Smooth muscle cell (in vitro differentiated cells): ENCODE results near the gene MT1B. TPM values are rescaled to one million over a fixed set of nuclear protein-coding genes. Genes with fewer than 3 reads are reported as not detected.

ENCODE experiments used
- DNase-seq: peaks from one replicate; lab custom pipeline; 2025; ENCODE audit not compliant: unreplicated experiment; lab: John Stamatoyannopoulos, UW
- H2AFZ ChIP-seq: fragments of 200-600 bp; sonication (generic); 2 replicates; pipeline ENCODE4 v1.6.0; 2016; ENCODE audit warnings: antibody characterized with exemption, low read depth, mild to moderate bottlenecking
- H3F3A ChIP-seq: fragments of 200-600 bp; sonication (generic); 2 replicates; pipeline ENCODE4 v1.6.0; 2017; ENCODE audit warnings: antibody characterized with exemption, low read depth
- H3K27ac ChIP-seq: fragments of 200-600 bp; sonication (generic); 2 replicates; pipeline ENCODE4 v1.5.1; 2016; ENCODE audit warnings: low read depth, mild to moderate bottlenecking
- H3K27me3 ChIP-seq: fragments of 200-600 bp; sonication (generic); 2 replicates; pipeline ENCODE4 v1.6.1; 2016; ENCODE audit warnings: low read depth, mild to moderate bottlenecking
- H3K36me3 ChIP-seq: fragments of 200-600 bp; sonication (generic); 2 replicates; pipeline ENCODE4 v1.5.1; 2016; ENCODE audit warnings: low read depth
- H3K4me1 ChIP-seq: fragments of 200-600 bp; sonication (generic); 2 replicates; pipeline ENCODE4 v1.5.1; 2016; ENCODE audit warnings: low read depth
- H3K4me2 ChIP-seq: fragments of 200-600 bp; sonication (generic); 2 replicates; pipeline ENCODE4 v1.6.0; 2016; ENCODE audit warnings: mild to moderate bottlenecking
- H3K4me3 ChIP-seq: fragments of 200-600 bp; sonication (generic); 2 replicates; pipeline ENCODE4 v1.5.1; 2016; ENCODE audit warnings: mild to moderate bottlenecking
- H3K79me2 ChIP-seq: fragments of 200-600 bp; sonication (generic); 2 replicates; pipeline ENCODE4 v1.6.0; 2016; ENCODE audit warnings: low read depth, mild to moderate bottlenecking
- H3K9ac ChIP-seq: fragments of 200-600 bp; sonication (generic); 2 replicates; pipeline ENCODE4 v1.6.0; 2016; ENCODE audit warnings: low read depth
- H3K9me3 ChIP-seq: fragments of 200-600 bp; sonication (generic); replicated peaks from 2 replicates; pipeline ENCODE4 v1.5.1; 2016; ENCODE audit warnings: low read depth
- H4K20me1 ChIP-seq: fragments of 200-600 bp; sonication (generic); 2 replicates; pipeline ENCODE4 v1.6.0; 2016; ENCODE audit warnings: low read depth
- CTCF ChIP-seq: fragments of 200-600 bp; sonication (generic); IDR thresholded peaks from 2 replicates; pipeline ENCODE4 v1.5.1; 2017; ENCODE audit warnings: borderline replicate concordance, mild to moderate bottlenecking, antibody characterized with exemption; ENCODE audit not compliant: insufficient read depth, poor library complexity, severe bottlenecking
- WGBS: methylation state at CpG from one replicate; pipeline ENCODE4 v1.1.7; 2016; ENCODE audit warnings: low lambda C conversion rate; 5-methylcytosine and 5-hydroxymethylcytosine counted together
- polyA plus RNA-seq: library from polyadenylated mRNA; unstranded; fragments of >200 nt; fragmentation: Nextera tagmentation; extraction: Ambion mirVana; gene quantifications from 2 replicates; pipeline ENCODE4 v1.2.1, GENCODE V29; 2016
- total RNA-seq: library from RNA; depleted of rRNA; stranded (reverse); fragments of >200 nt; gene quantifications from 2 replicates; pipeline ENCODE4 v1.2.3, GENCODE V29; 2014

The MT1B gene
- total and polyA plus RNA-seq, 2 experiments from 2014 or later, result not detected

DNA sequence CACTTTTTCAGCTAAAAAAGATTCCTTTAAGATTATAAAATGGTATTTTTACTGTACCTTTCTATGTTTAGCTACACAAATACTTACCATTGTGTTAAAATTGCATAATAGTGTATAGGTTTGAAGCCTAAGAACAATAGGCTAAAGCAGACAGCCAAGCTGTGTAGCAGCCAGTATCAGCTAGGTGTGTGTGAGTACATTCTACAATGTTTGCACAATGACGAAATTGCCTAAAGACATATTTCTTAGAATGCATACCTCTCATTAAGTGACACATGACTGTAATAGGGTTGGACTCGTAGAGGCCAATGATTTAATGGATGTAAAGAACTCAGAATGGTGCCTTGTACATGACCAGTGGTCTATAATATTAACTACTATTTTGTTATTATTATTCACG is 1.9 kb upstream of the MT1B start:
- H3K27ac ChIP-seq, result no peak overlapping the region
- WGBS, result 75% methylated on average over 3 of the region's 3 CpGs
- no peak overlapping the region for H3K4me3 ChIP-seq
- no peaks in the 10 kb centered on the region for H3K36me3 ChIP-seq
- no peaks in the 10 kb centered on the region for H3K79me2 ChIP-seq
- no peak for DNase-seq
- no peak overlapping the region for H3K4me2 ChIP-seq
- no peak for TF ChIP-seq CTCF
- no peak overlapping the region for H3K9ac ChIP-seq
- H2AFZ ChIP-seq, result no peak overlapping the region
- no peaks in the 10 kb centered on the region for H3K9me3 ChIP-seq
- no peaks in the 10 kb centered on the region for H3F3A ChIP-seq
- peaks cover 91% of the 10 kb centered on the region for H3K27me3 ChIP-seq
- H3K4me1 ChIP-seq, result no peaks in the 10 kb centered on the region
- H4K20me1 ChIP-seq, result no peaks in the 10 kb centered on the region

GRCh38 chr16:56652600-56652999 is 914 bp downstream of the MT1B start:
- no peaks in the 10 kb centered on the region for H3K79me2 ChIP-seq
- 88% methylated on average over 1 of the region's 1 CpG for WGBS
- DNase-seq, result no peak

DNA sequence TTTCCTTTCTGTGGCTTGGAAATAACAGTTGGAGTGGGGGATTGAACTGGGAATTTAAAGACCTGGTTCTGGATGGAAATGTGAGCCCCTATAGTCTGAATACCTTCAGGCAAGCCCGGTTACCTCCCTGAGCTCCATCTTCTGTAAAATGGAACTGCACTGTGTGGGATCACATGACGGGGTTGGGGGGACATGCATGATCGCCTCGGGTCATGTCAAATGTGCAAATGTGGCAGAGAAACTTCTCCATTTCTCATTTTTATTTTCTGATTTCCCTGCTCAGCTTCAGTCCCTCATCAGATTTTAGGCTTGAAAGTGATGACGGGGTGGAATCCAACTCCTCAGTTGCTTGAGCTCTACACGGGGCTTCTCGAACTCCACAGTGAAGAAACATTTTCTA is 1.5 kb downstream of the MT1B start:
- Histone ChIP-seq H3K9me3 (no peaks in the 10 kb centered on the region), H3K4me3 (no peak overlapping the region), H3K36me3 (no peaks in the 10 kb centered on the region), H3K79me2 (no peaks in the 10 kb centered on the region), H4K20me1 (no peaks in the 10 kb centered on the region), H3K27me3 (peaks cover 71% of the 10 kb centered on the region), H3K4me2 (no peak overlapping the region), H3K27ac (no peak overlapping the region), H3F3A (no peaks in the 10 kb centered on the region), H2AFZ (no peak overlapping the region), H3K4me1 (peaks cover 12% of the 10 kb centered on the region), H3K9ac (no peak overlapping the region)
- no peak for DNase-seq
- no peak for TF ChIP-seq CTCF
- 94% methylated on average over 7 of the region's 7 CpGs for WGBS

More at GRCh38 chr16:56652600-56652999, 914 bp downstream of the MT1B start:
- Histone ChIP-seq H3K4me3 (no peak overlapping the region), H3K27ac (no peak overlapping the region), H4K20me1 (no peaks in the 10 kb centered on the region), H3K9ac (no peak overlapping the region), H2AFZ (no peak overlapping the region), H3K36me3 (no peaks in the 10 kb centered on the region), H3K9me3 (no peaks in the 10 kb centered on the region), H3K4me1 (peaks cover 6% of the 10 kb centered on the region), H3K27me3 (peaks cover 71% of the 10 kb centered on the region), H3F3A (no peaks in the 10 kb centered on the region), H3K4me2 (no peak overlapping the region)
- TF ChIP-seq CTCF, result no peak

DNA sequence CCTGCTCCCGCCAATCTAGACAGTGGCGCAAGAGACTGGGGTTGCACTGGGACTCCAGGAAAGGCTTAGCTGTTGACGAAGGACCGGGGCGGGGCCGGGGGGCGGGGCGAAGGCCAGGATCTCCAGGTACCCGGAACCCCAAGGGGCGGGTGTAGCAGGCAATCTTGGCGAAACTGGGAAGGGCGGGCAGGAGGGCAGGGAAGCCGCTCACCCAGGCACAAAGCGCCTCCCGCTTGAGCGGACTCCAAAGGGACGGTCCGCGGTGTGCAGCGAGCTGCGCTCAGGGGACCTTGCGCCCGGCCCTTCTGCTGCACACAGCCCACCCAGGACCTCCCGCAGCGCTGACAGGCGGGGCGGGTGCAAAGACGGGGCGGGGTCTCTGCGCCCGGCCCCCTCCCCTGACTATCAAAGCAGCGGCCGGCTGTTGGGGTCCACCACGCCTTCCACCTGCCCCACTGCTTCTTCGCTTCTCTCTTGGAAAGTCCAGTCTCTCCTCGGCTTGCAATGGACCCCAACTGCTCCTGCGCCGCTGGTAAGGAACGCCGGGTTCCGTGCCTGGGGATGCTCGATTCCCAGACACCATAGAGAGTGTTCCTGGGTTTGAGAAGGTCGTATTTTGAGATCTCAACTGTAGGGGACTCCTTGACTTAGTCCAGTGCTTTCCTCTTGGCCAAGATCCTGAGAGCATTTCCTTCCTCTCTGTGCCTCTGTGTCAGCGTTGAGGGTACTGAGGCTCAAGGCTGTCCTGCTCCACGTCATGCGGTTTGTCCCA is 6.1 kb downstream of the MT1B start, which contains the start of gene MT1F:
MT1F (plus strand) TSS at position 405 of the 772 bp plus-strand sequence; CDS start at position 505, 100 bp downstream.
- 4% methylated on average over 27 of the region's 46 CpGs for WGBS
- H3K9ac ChIP-seq, result no peak within 1 kb of the TSS
- H3K79me2 ChIP-seq, result no peaks in the 10 kb centered on the region
- TF ChIP-seq CTCF, result no peak
- H3K4me3 ChIP-seq, result peak within 1 kb of the TSS; percentile 48
- no peak for DNase-seq
- H3K4me2 ChIP-seq, result peak within 1 kb of the TSS; percentile 86
- H3F3A ChIP-seq, result no peaks in the 10 kb centered on the region
- no peaks in the 10 kb centered on the region for H4K20me1 ChIP-seq
- H3K27ac ChIP-seq, result no peak within 1 kb of the TSS
- H2AFZ ChIP-seq, result peak within 1 kb of the TSS; percentile 50
- peaks cover 12% of the 10 kb centered on the region for H3K4me1 ChIP-seq
- H3K27me3 ChIP-seq, result peaks cover 71% of the 10 kb centered on the region
- no peaks in the 10 kb centered on the region for H3K9me3 ChIP-seq
- H3K36me3 ChIP-seq, result no peaks in the 10 kb centered on the region
